ENCODE measurements around the gene GPX1.
"Not testable (repeated sequence)": the region's sequence is repeated elsewhere in the genome, so short reads cannot be mapped to it uniquely, and the experiment has no call there.

Gene GPX1

DNA sequence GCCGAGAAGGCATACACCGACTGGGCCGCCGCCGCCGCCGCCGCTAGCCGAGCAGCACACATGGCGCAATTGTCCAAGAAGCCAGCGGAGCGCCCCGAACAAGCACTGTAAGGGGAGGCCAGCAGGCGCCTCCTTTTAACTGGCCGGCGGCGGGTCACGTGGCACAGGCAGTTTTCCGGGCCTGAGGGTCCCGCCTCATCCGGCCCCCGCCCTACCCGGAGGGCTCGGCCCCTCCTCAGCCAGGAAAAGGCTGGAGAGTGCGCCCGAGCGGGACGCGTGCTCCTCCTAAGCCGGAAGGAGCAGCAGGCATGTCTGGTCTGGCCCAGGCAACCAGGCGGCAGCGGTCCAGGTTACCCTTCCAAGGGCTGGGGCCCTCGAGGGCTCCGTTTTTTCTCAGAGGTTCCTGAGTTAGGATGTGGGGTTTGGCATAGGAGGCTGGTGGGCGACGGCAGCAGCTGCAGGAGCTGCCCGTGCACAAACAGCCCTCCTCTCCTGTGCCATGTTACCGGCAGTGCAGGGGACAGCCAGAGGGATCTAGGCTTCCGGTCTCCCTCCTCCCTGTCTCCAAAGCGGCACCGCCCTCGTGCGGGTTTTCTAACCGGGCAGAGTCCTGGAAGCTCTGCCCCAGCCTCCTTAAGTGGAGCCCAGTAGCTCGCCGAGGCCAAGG lies at the start of gene GPX1:
GPX1 (minus strand) TSS at position 137 of the 667 bp plus-strand sequence; CDS start at position 62, 75 bp downstream.
- DNase-seq (ENCODE audit: low spot score): peak; percentile 98

DNA sequence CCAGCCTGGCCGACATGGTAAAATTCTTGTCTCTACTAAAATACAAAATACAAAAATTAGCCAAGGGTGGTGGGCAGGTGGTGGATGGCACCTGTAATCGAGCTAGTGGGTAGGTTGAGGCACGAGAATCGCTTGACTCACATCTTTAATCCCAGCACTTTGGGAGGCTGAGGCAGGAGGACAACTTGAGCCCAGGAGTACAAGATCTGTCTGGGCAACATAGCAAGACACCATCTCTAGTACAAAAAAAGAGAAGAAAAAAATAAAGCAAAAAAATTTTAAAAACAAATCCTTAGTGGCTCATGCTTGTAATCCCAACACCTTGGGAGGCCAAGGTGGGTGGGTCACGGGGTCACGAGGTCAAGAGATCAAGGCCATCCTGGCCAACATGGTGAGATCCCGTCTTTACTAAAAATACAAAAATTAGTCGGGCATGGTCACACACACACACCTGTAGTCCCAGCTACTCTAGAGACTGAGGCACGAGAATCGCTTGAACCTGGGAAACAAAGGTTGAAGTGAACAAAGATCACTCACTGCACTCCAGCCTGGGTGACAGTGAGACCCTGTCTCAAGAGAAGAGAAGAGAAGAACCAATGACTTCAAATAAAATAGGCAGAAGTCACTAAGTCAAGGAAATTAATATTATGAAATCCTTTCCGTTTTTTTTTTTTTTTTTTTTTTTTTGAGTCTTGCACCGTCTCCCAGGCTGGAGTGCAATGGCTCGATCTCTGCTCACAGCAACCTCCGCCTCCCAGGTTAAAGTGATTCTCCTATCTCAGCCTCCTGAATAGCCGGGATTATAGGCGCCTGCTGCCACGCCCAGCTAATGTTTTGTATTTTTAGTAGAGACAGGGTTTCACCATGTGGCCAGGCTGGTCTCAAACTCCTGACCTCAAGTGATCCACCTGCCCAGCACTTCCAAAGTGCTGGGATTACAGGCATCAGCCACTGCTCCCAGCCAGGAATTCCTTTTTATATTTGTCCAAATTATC lies 48.7 kb upstream of the GPX1 start:
- no peak for DNase-seq (ENCODE audit: low spot score)

- DNase-seq (ENCODE audit: low spot score): not testable (repeated sequence)
These were observed 47.4 kb upstream of the GPX1 start for GRCh38 chr3:49405570-49405969.

GRCh38 chr3:49403891-49404290 lies 45.7 kb upstream of the GPX1 start:
- DNase-seq (ENCODE audit: low spot score): no peak

- DNase-seq (ENCODE audit: low spot score): no peak
These were observed 43.6 kb upstream of the GPX1 start for GRCh38 chr3:49401766-49402165.

DNA sequence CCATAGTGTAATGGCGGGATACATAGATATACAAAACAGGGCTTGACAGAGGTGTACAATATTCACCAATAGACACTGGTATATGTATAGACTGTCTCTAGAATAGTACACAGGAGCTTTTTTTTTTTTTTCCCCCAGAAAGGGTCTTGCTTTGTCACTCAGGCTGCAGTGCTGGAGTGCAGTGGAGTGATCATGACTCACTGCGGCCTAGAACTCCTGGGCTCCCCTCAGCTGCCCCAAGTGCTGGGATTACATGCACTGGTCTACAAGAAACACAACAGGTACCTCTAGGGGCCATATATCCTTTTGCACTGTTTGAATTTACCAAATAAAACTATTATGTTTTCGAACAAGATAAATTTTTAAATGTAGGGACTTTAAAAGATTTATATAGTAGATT lies 41.3 kb upstream of the GPX1 start:
- DNase-seq (ENCODE audit: low spot score): peak; percentile 34

DNA sequence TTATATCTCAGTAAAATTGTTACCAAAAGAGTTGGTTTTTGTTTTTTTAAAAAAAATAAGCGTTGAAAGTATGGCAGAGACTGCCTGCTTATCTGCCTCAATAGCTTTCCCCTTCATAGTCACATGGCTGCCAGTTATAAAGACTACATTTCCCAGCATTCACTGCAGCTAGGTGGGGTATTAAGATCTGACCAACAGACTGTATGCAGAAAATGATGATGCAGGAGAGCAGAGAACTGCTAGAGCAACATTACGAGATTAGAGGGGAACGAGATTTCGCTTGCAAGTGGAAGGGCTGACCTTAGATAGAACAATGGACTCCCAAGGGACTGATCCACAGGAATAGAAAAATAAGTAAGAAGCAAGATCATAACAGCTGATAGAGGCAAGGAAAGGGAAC lies 39.3 kb upstream of the GPX1 start:
- no peak for DNase-seq (ENCODE audit: low spot score)

DNA sequence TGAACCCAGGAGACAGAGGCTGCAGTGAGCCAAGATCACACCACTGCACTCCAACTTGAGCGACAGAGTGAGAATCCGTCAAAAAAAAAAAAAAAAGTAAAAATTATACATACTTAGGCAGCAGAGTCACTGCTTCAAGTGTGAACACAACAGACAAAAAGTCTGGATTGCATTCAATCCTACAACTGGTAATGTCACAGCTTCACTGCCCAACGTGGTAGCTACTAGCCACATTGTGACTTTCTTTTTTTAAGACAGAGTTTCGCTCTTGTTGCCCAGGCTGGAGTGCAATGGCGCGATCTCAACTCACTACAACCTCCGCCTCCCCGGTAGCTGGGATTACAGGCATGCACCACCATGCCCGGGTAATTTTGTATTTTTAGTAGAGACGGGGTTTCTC lies 33.2 kb upstream of the GPX1 start:
- not testable (repeated sequence) for DNase-seq (ENCODE audit: low spot score)

- no peak for DNase-seq (ENCODE audit: low spot score)
These were observed 31.1 kb upstream of the GPX1 start for GRCh38 chr3:49389297-49389696.

DNA sequence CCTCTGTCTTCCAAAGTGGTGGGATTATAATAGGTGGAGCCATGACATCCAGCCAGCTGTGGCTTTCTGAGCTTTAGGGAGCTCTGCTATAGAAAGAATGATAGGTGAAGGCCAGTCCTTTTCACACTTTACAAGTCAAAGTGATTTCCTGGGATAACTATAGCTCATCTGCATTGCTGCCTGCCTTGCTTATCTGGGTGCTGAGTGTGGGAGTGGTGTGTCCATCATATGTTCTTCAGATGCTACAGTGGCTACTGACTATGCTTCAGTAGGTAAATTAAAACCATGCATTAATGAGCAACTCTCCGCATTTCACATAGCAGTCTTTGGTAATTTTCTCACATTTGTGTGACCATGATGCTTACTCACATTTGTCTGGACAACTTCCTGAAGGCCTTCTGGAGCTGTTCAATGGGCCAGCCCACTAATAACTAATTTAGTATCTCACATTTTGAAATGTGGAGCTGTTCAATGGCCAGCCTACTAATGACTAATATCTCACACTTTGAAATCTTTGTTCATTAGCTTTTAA lies 30.2 kb upstream of the GPX1 start:
- DNase-seq (ENCODE audit: low spot score): peak; percentile 52

DNA sequence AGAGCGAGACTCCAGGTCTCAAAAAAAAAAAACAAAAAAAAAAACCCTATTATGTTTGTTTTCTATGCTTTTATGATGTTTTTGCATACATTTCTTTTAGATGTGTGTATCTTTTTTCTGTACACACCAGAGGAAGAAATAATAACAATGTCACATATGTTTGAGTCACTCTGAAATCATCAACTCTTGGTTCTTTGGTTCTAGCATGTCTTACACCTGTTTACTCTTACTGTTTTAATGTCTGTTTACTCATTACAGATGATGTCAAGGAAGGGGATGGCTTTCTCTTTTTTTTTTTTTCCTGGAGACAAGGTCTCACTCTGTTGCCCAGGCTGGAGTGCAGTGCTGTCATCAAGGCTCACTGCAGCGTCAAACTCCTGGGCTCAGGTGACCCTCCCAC lies 29.6 kb upstream of the GPX1 start:
- peak; percentile 73 for DNase-seq (ENCODE audit: low spot score)

- DNase-seq (ENCODE audit: low spot score): no peak
These were observed 28.1 kb upstream of the GPX1 start for GRCh38 chr3:49386056-49386756.

GRCh38 chr3:49385617-49386016 lies 27.5 kb upstream of the GPX1 start:
- DNase-seq (ENCODE audit: low spot score): no peak

- DNase-seq (ENCODE audit: low spot score): no peak
These were observed 25.2 kb upstream of the GPX1 start for GRCh38 chr3:49383387-49383786.

DNA sequence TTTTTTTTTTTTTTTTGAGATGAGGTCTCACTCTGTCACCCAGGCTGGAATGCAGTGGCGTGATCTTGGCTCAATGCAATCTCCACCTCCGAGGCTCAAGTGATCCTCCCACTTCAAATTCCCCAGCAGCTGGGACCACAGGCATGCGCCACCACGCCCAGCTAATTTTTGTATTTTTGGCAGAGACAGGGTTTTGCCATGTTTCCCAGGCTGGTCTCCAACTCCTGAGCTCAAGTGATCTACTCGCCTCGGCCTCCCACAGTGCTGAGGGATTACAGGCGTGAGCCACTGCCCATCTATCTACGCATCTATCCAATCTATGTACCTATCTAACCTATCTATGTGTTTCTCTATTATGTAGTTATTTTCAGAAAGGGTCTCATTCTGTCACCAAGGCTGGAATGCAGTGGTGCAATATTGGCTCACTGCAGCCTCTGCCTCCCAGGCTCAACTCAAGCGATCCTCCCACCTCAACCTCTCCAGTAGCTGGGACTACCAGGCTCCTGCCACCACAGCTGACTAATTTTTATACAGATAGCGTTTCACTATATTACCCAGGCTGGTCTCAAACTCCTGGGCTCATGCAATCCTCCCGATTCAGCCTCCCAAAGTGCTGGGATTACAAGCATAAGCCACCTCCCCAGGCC lies 20.2 kb upstream of the GPX1 start:
- DNase-seq (ENCODE audit: low spot score): peak; percentile 37

GRCh38 chr3:49377483-49377882 lies 19.3 kb upstream of the GPX1 start:
- peak; percentile 89 for DNase-seq (ENCODE audit: low spot score)

GRCh38 chr3:49371946-49372345 lies 13.8 kb upstream of the GPX1 start:
- no peak for DNase-seq (ENCODE audit: low spot score)

GRCh38 chr3:49370585-49371290 lies 12.6 kb upstream of the GPX1 start:
- DNase-seq (ENCODE audit: low spot score): no peak

GRCh38 chr3:49362561-49362960 lies 4.4 kb upstream of the GPX1 start:
- DNase-seq (ENCODE audit: low spot score): no peak

- peak; percentile 55 for DNase-seq (ENCODE audit: low spot score)
These were observed 1.5 kb upstream of the GPX1 start for GRCh38 chr3:49359623-49360022.

- no peak for DNase-seq (ENCODE audit: low spot score)
These were observed 702 bp upstream of the GPX1 start for GRCh38 chr3:49358884-49359225.
